Testis (tissue), 2 donors: Measurements from ENCODE around the gene GLRA3.

Experiments used
- POLR2A ChIP-seq: fragments of 450-650 bp; IDR thresholded peaks from one replicate; pipeline ENCODE4 v1.6.1; 2017; ENCODE audit warnings: antibody characterized with exemption, mild to moderate bottlenecking, moderate library complexity
- TF ChIP-seq, protein P1 (sequence below), 3 experiments: fragments of 450-650 bp in 2 of 3; fragments of 200-600 bp in 1 of 3; sonication (generic) in 1 of 3; IDR thresholded peaks; one replicate each; pipeline ENCODE4 v1.5.1; 2016 to 2019; ENCODE audit warnings: antibody characterized with exemption in 3 of 3, mild to moderate bottlenecking in 2 of 3, moderate library complexity in 1 of 3

DNA sequence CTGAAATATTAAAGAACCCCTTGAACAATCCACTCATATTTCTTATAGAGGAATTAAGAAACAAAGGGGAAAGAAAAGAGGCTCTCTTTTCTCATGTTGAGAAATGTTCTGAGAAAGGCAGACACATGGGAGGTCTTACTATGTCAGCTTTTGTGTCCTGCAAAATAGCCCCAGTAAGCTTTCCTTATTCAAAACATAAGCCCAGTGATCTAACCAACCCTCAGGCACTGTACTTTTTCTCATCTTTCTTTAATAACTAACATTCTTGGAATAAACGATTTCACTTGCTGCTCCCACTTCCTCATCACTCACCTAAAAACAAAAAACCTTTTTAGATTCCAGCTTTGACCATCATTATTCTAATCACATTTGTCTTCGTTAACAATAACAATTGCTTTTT lies 115.9 kb downstream of the GLRA3 start:
- TF ChIP-seq, protein P1, sequence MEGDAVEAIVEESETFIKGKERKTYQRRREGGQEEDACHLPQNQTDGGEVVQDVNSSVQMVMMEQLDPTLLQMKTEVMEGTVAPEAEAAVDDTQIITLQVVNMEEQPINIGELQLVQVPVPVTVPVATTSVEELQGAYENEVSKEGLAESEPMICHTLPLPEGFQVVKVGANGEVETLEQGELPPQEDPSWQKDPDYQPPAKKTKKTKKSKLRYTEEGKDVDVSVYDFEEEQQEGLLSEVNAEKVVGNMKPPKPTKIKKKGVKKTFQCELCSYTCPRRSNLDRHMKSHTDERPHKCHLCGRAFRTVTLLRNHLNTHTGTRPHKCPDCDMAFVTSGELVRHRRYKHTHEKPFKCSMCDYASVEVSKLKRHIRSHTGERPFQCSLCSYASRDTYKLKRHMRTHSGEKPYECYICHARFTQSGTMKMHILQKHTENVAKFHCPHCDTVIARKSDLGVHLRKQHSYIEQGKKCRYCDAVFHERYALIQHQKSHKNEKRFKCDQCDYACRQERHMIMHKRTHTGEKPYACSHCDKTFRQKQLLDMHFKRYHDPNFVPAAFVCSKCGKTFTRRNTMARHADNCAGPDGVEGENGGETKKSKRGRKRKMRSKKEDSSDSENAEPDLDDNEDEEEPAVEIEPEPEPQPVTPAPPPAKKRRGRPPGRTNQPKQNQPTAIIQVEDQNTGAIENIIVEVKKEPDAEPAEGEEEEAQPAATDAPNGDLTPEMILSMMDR (IDR thresholded peaks at IDR 0.05): no peak
- no peak for TF ChIP-seq POLR2A
